ENCODE measurements around the gene ZBP1.
A peak's percentile ranks its signal among the peaks of the same experiment; 100 is the strongest.

Gene ZBP1

GRCh38 chr20:57654998-57655808 lies 35.0 kb upstream of the ZBP1 start:
- no peaks in the 10 kb centered on the region for H3K36me3 ChIP-seq (ENCODE audit: insufficient read depth, low read length)
- no peak overlapping the region for H3K4me3 ChIP-seq
- H3K9me3 ChIP-seq (ENCODE audit: low read depth, low read length), result no peaks in the 10 kb centered on the region
- no peak overlapping the region for H3K27ac ChIP-seq
- TF ChIP-seq POLR2AphosphoS5 (IDR thresholded peaks at IDR 0.05; ENCODE audit: borderline replicate concordance, low read depth, low read length) (no peak), FOXP2 (optimal IDR thresholded peaks at IDR 0.05; ENCODE audit: control extremely low read depth, extremely low read length, insufficient read depth) (no peak), EZH2 (IDR thresholded peaks at IDR 0.05) (no peak)
- no peak for DNase-seq (ENCODE audit: low read depth, low spot score)
- H3K9ac ChIP-seq (ENCODE audit: insufficient read length), result no peak overlapping the region

- DNase-seq (ENCODE audit: low read depth, low spot score), result peak; percentile 3
- TF ChIP-seq EZH2 (IDR thresholded peaks at IDR 0.05), result no peak
- no peak overlapping the region for H3K9ac ChIP-seq (ENCODE audit: insufficient read length)
- no peaks in the 10 kb centered on the region for H3K9me3 ChIP-seq (ENCODE audit: low read depth, low read length)
- no peak overlapping the region for H3K27ac ChIP-seq
- H3K4me3 ChIP-seq, result no peak overlapping the region
- no peaks in the 10 kb centered on the region for H3K36me3 ChIP-seq (ENCODE audit: insufficient read depth, low read length)
Observed at GRCh38 chr20:57654363-57654997, 34.3 kb upstream of the ZBP1 start.

GRCh38 chr20:57653910-57654309 lies 33.7 kb upstream of the ZBP1 start:
- H3K9ac ChIP-seq (ENCODE audit: insufficient read length), result no peak overlapping the region
- no peaks in the 10 kb centered on the region for H3K9me3 ChIP-seq (ENCODE audit: low read depth, low read length)
- TF ChIP-seq FOXP2 (optimal IDR thresholded peaks at IDR 0.05; ENCODE audit: control extremely low read depth, extremely low read length, insufficient read depth) (no peak), POLR2AphosphoS5 (IDR thresholded peaks at IDR 0.05; ENCODE audit: borderline replicate concordance, low read depth, low read length) (no peak), EZH2 (IDR thresholded peaks at IDR 0.05) (no peak)
- H3K27ac ChIP-seq, result no peak overlapping the region
- DNase-seq (ENCODE audit: low read depth, low spot score), result no peak
- H3K4me3 ChIP-seq, result no peak overlapping the region
- H3K36me3 ChIP-seq (ENCODE audit: insufficient read depth, low read length), result no peaks in the 10 kb centered on the region

GRCh38 chr20:57653546-57653900 lies 33.3 kb upstream of the ZBP1 start:
- H3K9ac ChIP-seq (ENCODE audit: insufficient read length), result no peak overlapping the region
- H3K27ac ChIP-seq, result no peak overlapping the region
- no peak for DNase-seq (ENCODE audit: low read depth, low spot score)
- no peak for TF ChIP-seq POLR2AphosphoS5 (IDR thresholded peaks at IDR 0.05; ENCODE audit: borderline replicate concordance, low read depth, low read length)
- TF ChIP-seq EZH2 (IDR thresholded peaks at IDR 0.05), result no peak
- no peak for TF ChIP-seq FOXP2 (optimal IDR thresholded peaks at IDR 0.05; ENCODE audit: control extremely low read depth, extremely low read length, insufficient read depth)
- H3K9me3 ChIP-seq (ENCODE audit: low read depth, low read length), result no peaks in the 10 kb centered on the region
- no peak overlapping the region for H3K4me3 ChIP-seq
- no peaks in the 10 kb centered on the region for H3K36me3 ChIP-seq (ENCODE audit: insufficient read depth, low read length)

- no peak overlapping the region for H3K9ac ChIP-seq (ENCODE audit: insufficient read length)
- H3K9me3 ChIP-seq (ENCODE audit: low read depth, low read length), result no peaks in the 10 kb centered on the region
- no peak for DNase-seq (ENCODE audit: low read depth, low spot score)
- no peak overlapping the region for H3K4me3 ChIP-seq
- H3K27ac ChIP-seq, result no peak overlapping the region
- H3K36me3 ChIP-seq (ENCODE audit: insufficient read depth, low read length), result no peaks in the 10 kb centered on the region
- TF ChIP-seq EZH2 (IDR thresholded peaks at IDR 0.05) (no peak), FOXP2 (optimal IDR thresholded peaks at IDR 0.05; ENCODE audit: control extremely low read depth, extremely low read length, insufficient read depth) (no peak), POLR2AphosphoS5 (IDR thresholded peaks at IDR 0.05; ENCODE audit: borderline replicate concordance, low read depth, low read length) (no peak)
Observed at GRCh38 chr20:57652606-57653545, 32.6 kb upstream of the ZBP1 start.

GRCh38 chr20:57651881-57652605 lies 31.8 kb upstream of the ZBP1 start:
- no peak for DNase-seq (ENCODE audit: low read depth, low spot score)
- TF ChIP-seq EZH2 (IDR thresholded peaks at IDR 0.05), result no peak
- no peak for TF ChIP-seq FOXP2 (optimal IDR thresholded peaks at IDR 0.05; ENCODE audit: control extremely low read depth, extremely low read length, insufficient read depth)
- TF ChIP-seq POLR2AphosphoS5 (IDR thresholded peaks at IDR 0.05; ENCODE audit: borderline replicate concordance, low read depth, low read length), result no peak
- H3K9me3 ChIP-seq (ENCODE audit: low read depth, low read length), result no peaks in the 10 kb centered on the region

GRCh38 chr20:57650756-57651483 lies 30.7 kb upstream of the ZBP1 start:
- Histone ChIP-seq H3K36me3 (ENCODE audit: insufficient read depth, low read length) (no peaks in the 10 kb centered on the region), H3K4me3 (no peak overlapping the region), H3K9ac (ENCODE audit: insufficient read length) (no peak overlapping the region), H3K9me3 (ENCODE audit: low read depth, low read length) (no peaks in the 10 kb centered on the region), H3K27ac (no peak overlapping the region)
- no peak for DNase-seq (ENCODE audit: low read depth, low spot score)
- TF ChIP-seq FOXP2 (optimal IDR thresholded peaks at IDR 0.05; ENCODE audit: control extremely low read depth, extremely low read length, insufficient read depth) (no peak), EZH2 (IDR thresholded peaks at IDR 0.05) (no peak), POLR2AphosphoS5 (IDR thresholded peaks at IDR 0.05; ENCODE audit: borderline replicate concordance, low read depth, low read length) (no peak)

More at GRCh38 chr20:57651881-57652605, 31.8 kb upstream of the ZBP1 start:
- Histone ChIP-seq H3K36me3 (ENCODE audit: insufficient read depth, low read length) (no peaks in the 10 kb centered on the region), H3K4me3 (no peak overlapping the region), H3K27ac (no peak overlapping the region), H3K9ac (ENCODE audit: insufficient read length) (no peak overlapping the region)

Data from SK-N-MC (cell line).